GM13976 (cell line): ENCODE measurements around the gene GALNT18.
"Not testable (repeated sequence)": the region's sequence is repeated elsewhere in the genome, so short reads cannot be mapped to it uniquely, and the experiment has no call there.

Source experiments
- DNase-seq: peaks from one replicate; pipeline ENCODE4 v3.0.0; 2012; ENCODE audit warnings: low spot score
- in situ Hi-C: fragments of 300-500 bp; cut with MboI; formaldehyde crosslinking; loops from one replicate; pipeline ENCODE4 v1.12.0; 2022; ENCODE audit warnings: low sequenced_read_pairs, mixed read lengths, inconsistent platforms; ENCODE audit not compliant: unreplicated experiment
- TF ChIP-seq, protein P1 (sequence below): IDR thresholded peaks from 2 replicates; pipeline ENCODE4 v1.5.1; 2012; ENCODE audit warnings: borderline replicate concordance, mild to moderate bottlenecking; ENCODE audit not compliant: insufficient read depth; ENCODE audit errors: extremely low read depth, missing control alignments, control extremely low read depth

Gene GALNT18

DNA sequence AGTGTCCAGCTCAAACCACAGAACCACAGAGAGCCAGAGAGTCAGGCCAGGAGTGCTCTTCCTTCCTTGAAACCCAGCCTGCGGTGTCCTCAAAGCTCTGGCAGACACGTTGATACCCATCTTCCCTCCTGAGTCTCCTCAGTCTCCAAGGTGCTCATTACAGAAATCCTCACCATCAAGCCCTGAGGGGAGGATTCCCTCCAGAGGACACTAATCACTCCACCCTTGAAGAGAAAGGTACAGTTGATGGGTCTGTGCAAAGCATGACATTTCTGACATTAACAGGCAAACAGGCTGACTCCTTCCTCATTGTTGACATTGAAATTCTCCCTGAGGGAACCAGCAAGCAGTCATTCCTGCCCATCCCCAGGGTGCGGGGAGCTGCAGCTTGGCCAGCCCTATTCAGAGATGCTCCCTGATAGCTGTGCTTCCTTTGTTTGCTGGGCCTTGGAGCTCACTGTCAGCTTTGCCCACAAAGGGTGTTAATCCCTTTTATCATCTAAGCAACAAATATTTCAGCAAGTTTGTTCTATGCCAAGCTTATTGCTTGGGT lies 167.1 kb downstream of the GALNT18 start:
- TF ChIP-seq, protein P1, sequence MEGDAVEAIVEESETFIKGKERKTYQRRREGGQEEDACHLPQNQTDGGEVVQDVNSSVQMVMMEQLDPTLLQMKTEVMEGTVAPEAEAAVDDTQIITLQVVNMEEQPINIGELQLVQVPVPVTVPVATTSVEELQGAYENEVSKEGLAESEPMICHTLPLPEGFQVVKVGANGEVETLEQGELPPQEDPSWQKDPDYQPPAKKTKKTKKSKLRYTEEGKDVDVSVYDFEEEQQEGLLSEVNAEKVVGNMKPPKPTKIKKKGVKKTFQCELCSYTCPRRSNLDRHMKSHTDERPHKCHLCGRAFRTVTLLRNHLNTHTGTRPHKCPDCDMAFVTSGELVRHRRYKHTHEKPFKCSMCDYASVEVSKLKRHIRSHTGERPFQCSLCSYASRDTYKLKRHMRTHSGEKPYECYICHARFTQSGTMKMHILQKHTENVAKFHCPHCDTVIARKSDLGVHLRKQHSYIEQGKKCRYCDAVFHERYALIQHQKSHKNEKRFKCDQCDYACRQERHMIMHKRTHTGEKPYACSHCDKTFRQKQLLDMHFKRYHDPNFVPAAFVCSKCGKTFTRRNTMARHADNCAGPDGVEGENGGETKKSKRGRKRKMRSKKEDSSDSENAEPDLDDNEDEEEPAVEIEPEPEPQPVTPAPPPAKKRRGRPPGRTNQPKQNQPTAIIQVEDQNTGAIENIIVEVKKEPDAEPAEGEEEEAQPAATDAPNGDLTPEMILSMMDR, result no peak
- DNase-seq, result no peak

DNA sequence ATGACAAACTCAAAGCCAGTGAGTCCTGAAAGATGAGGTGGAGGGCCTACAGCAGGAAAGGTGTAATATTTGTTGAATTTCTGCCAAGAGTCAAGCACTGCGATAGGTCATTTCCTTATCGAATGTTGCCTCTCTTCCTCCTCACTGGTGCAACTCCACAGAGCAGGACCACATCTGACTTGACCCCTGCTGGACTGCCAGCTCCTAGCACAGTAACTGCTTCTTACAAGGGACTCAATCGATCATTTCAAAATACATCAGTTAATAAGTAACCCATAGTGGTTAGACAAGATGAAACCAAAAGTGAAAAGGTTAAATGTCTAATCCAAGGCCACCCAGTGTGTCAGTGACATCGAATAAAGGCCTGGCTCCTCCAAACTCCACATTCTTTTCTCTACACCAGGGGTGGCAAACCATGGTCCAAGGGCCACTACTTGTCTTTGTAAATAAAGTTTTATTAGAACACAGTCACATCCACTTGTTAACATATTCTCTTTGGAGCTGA lies 170.3 kb downstream of the GALNT18 start:
- TF ChIP-seq, protein P1, result no peak
- in situ Hi-C loops, result no loop called here
- peak; percentile 64 for DNase-seq

More for the DNA sequence above, 167.1 kb downstream of the GALNT18 start:
- in situ Hi-C loops, result no loop called here

DNA sequence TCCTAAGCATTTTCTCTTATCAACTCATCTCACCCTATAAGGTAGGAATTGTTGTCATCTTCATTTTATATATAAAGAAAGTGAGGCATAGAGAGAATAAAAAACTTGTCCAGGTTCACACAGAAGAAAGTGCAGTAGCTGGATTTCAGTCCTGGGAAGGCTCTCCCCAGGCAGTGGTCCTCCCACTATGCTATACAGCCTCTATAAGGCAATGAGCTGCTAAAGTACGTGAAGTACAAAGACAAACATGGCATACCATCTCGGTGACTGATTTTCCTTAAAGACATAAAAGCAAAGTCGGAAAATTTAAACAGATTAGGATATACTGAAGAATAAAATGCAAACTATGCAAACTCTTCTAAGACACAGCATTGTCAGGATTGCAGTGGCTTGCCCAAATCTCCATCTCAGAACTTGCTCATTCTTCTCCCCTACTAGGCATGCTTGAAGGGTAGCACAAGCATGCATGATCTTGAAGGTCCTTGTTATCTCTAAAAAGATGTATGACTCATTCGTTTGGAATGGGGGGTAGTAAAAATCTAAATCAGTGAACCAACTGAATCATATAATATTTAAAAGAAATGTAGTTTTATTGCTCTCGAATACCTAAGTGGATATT lies 171.0 kb downstream of the GALNT18 start:
- TF ChIP-seq, protein P1, result no peak
- in situ Hi-C loops, result no loop called here
- DNase-seq, result no peak

DNA sequence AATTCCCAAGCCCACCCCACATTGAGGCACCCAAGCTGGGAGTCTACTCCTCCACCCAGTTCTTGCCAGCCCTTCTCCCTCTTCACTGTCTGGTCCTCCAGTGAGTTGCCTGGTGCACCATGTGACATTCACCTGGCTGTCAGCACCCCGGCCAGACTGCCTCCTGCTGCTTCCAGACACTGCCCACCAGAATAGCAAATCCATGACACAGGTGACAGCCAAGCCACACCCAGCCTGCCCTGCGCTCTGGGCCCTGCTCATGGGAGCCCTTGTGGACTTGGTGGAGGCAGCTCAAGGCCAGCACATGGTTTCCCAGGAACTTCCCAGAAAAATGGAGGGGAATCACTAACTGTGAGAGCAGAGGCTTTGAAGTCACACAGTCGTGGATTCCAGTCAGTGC lies 172.5 kb downstream of the GALNT18 start:
- in situ Hi-C loops, result no loop called here

DNA sequence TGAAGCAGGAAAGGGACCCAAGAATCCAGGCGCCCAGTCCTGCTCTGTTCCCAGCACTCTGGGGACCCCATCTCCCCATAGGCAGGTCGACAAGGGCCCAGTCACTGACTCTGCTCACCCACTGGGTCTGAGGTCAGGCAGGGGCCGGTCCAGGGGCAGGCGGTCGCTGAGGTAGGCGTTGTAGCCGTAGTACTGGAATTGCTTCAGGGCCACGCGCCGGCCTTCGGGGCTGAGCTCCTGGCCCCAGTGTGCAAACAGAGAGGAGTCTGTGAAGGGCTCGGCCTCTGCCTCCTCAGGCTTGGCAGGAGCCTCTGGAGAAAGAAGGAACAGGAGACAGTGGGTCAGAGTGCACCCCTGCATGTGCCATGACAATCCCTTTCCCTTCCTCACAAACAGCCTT lies 173.2 kb downstream of the GALNT18 start:
- TF ChIP-seq, protein P1, result no peak
- in situ Hi-C loops, result no loop called here
- no peak for DNase-seq

More for the DNA sequence above, 172.5 kb downstream of the GALNT18 start:
- TF ChIP-seq, protein P1, result no peak
- DNase-seq, result no peak

DNA sequence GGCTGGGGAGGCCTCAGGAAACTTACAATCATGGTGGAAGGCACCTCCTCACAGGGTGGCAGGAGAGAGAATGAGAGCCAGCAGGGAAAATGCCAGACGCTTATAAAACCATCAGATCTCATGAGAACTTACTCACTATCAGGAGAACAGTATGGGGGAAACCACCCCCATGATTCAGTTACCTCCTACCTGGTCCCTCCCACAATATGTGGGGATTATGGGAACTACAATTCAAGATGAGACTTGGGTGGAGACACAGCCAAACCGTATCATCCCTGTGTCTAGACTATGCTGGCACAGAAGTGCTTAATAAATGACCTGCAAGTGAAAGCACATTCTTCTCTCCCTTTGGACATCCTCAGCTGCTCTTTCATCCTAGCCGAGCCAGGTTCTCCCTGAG lies 174.2 kb downstream of the GALNT18 start:
- in situ Hi-C loops, DNase-seq: not testable (repeated sequence)

DNA sequence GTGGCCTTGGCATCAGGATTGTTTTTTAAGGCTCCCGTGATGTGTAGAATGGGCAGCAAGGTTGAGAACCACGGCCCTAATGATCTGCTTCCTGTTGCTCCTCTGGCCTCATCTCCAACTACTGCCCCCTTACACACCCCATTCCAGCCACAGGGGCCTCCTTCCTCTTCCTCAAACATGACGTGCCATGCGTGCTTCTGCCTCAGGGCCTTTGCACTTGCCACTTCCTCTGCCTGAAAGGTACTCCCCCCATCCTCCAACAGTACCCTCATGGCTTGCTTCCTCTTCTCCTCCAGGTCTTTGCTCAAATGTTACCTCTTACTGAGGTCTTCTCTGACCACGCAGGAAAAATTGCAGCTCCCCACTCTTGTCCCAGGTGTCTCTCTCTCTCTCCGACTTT lies 174.8 kb downstream of the GALNT18 start:
- no peak for DNase-seq
- in situ Hi-C loops, result no loop called here
- TF ChIP-seq, protein P1, result no peak
